Tibial artery (tissue), 4 donors: ENCODE data around the gene FOXG1.

Source experiments
- DNase-seq, 2 donors: peaks; one replicate each; pipeline ENCODE4 v3.0.0-alpha.2; 2019
- H3K27ac ChIP-seq, 2 donors: fragments of 200-600 bp; sonication (generic) in 1 of 2; 1 replicate in 1 of 2; 2 replicates in 1 of 2; pipeline ENCODE4 v1.5.1; 2018 to 2019; ENCODE audit warnings: mild to moderate bottlenecking in 1 of 2
- H3K27me3 ChIP-seq, 2 donors: fragments of 200-600 bp; sonication (generic) in 1 of 2; one replicate each; pipeline versions ENCODE4 v1.5.1 to v1.6.0; 2016 to 2019
- H3K36me3 ChIP-seq, 3 donors: fragments of 200-600 bp; sonication (generic) in 2 of 3; one replicate each; pipeline ENCODE4 v1.5.1; 2016 to 2019; ENCODE audit warnings: mild to moderate bottlenecking in 2 of 3
- H3K4me1 ChIP-seq, 4 donors: fragments of 200-600 bp; sonication (generic) in 2 of 4; 1 replicate in 3 of 4; 2 replicates in 1 of 4; pipeline ENCODE4 v1.5.1; 2016 to 2019
- H3K4me3 ChIP-seq, 2 donors: fragments of 200-600 bp; sonication (generic) in 1 of 2; 1 replicate in 1 of 2; 2 replicates in 1 of 2; pipeline ENCODE4 v1.5.1; 2018 to 2019; ENCODE audit warnings: mild to moderate bottlenecking in 2 of 2
- H3K9me3 ChIP-seq, 3 donors: fragments of 200-600 bp; sonication (generic) in 1 of 3; one replicate each; pipeline ENCODE4 v1.5.1; 2016 to 2019
- intact Hi-C: fragments of 100-400 bp; cut with DNase I; formaldehyde crosslinking; loops from one replicate; pipeline ENCODE4 v1.15.0; 2023; ENCODE audit warnings: low total_unique reads
- TF ChIP-seq, protein P1 (sequence below), 2 experiments: fragments of 200-600 bp in 1 of 2; fragments of 450-650 bp in 1 of 2; IDR thresholded peaks; one replicate each; pipeline ENCODE4 v1.5.1; 2017 to 2019; ENCODE audit warnings: antibody characterized with exemption in 2 of 2, mild to moderate bottlenecking in 1 of 2, moderate library complexity in 1 of 2

FOXG1 gene

DNA sequence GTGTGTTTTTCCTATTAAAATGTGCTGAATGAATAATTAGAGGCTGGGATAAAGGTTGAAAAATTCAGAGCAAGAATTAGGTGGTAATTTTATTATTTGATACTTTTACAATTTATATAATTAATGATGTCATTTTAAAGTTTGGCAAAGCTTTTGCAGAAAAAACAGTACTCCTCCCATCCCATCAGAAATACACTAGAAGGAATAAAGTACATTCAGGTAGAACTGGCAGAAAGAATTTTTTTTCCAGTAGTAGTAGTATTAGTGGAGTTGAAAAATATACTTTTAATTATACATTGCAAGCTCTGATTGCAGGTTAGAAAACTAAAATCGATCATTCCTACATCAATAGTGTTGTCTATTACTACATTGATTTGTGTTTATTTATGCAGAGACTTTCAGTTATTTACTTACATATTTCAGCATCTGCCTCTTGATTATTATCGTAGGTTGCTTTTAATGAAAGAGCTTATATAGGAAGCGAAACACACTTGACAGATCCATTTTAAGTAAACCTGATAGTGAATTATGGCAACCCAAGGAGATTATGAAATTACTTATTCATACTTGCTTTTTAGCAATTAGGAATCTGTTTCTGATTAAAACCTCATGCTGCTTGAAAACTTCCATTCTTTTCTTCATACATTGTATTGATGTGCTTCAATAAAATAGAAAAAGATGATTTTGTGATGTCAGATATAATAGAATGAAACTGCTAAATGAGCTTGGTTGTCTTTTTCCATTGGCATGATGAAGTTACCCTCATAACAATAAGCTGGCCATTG, 10.1 kb downstream of the FOXG1 start:
- peaks cover 0 to 83% of the 10 kb centered on the region in 2 donors for H3K27me3 ChIP-seq
- H3K9me3 ChIP-seq: no peaks in the 10 kb centered on the region
- intact Hi-C loops: no loop called here
- H3K27ac ChIP-seq: no peak overlapping the region
- no peak for DNase-seq
- H3K4me3 ChIP-seq: no peak overlapping the region
- H3K4me1 ChIP-seq: peaks cover 0 to 13% (median 6%) of the 10 kb centered on the region in 4 donors
- no peaks in the 10 kb centered on the region for H3K36me3 ChIP-seq
- TF ChIP-seq, protein P1, sequence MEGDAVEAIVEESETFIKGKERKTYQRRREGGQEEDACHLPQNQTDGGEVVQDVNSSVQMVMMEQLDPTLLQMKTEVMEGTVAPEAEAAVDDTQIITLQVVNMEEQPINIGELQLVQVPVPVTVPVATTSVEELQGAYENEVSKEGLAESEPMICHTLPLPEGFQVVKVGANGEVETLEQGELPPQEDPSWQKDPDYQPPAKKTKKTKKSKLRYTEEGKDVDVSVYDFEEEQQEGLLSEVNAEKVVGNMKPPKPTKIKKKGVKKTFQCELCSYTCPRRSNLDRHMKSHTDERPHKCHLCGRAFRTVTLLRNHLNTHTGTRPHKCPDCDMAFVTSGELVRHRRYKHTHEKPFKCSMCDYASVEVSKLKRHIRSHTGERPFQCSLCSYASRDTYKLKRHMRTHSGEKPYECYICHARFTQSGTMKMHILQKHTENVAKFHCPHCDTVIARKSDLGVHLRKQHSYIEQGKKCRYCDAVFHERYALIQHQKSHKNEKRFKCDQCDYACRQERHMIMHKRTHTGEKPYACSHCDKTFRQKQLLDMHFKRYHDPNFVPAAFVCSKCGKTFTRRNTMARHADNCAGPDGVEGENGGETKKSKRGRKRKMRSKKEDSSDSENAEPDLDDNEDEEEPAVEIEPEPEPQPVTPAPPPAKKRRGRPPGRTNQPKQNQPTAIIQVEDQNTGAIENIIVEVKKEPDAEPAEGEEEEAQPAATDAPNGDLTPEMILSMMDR (IDR thresholded peaks at IDR 0.05): no peak

- H3K27ac ChIP-seq: no peak overlapping the region
- intact Hi-C loops: no loop called here
- peaks cover 0 to 85% of the 10 kb centered on the region in 2 donors for H3K27me3 ChIP-seq
- no peaks in the 10 kb centered on the region for H3K9me3 ChIP-seq
- TF ChIP-seq, protein P1 (IDR thresholded peaks at IDR 0.05): no peak
- H3K4me1 ChIP-seq: peaks cover 0 to 13% (median 6%) of the 10 kb centered on the region in 4 donors
- no peak overlapping the region for H3K4me3 ChIP-seq
- no peaks in the 10 kb centered on the region for H3K36me3 ChIP-seq
- no peak for DNase-seq
Measured at GRCh38 chr14:28777471-28778137, 11.0 kb downstream of the FOXG1 start.

DNA sequence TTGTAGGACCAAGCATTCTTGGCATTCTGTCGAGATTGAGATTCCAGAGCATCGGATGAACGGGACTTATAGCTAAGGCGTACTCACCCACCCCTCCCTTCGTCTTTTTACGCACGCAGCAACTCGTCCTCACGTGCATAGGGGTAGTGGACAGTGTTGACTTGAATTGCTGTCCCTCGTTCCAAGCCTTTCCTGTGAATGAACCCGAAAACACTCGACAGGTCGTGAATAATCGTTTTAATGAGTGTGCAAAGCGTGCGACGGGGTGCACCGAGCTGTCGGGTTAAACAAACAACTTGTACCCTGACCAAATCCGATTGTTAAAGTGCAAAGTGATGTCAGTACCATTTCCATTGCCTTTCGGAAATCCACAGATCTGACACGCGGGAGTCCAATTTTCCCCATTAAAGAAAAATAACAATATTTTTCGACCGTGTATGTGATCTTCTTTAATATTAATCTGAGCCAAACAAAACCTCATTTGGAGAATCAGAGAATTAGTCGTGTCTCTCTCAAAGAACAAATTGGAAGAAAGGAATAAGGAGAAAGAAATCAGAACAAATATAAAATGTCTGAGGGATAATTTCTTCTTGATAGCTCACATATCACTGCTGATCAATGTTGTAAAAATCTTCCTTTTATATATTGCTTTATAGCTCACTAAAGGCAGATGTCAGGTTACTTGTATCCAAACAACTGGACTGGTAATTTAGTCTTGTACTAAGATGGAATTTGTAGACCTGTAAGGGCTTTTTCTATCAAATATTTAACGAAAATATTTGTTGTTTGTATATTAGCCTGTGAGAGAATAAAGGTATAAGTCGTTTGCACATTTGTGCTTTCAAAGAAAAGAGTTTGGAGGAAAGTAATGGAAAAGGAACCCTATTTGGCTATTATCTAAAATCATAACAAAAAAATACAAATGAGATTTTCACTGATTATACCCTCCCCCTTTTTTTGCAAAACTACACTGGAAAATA, 11.8 kb downstream of the FOXG1 start:
- TF ChIP-seq, protein P1 (IDR thresholded peaks at IDR 0.05): no peak
- no peaks in the 10 kb centered on the region for H3K9me3 ChIP-seq
- peaks cover 0 to 10% (median 3%) of the 10 kb centered on the region in 4 donors for H3K4me1 ChIP-seq
- DNase-seq: no peak
- H3K27me3 ChIP-seq: peaks cover 0 to 83% of the 10 kb centered on the region in 2 donors
- H3K36me3 ChIP-seq: no peaks in the 10 kb centered on the region
- H3K27ac ChIP-seq: no peak overlapping the region
- H3K4me3 ChIP-seq: no peak overlapping the region
- intact Hi-C loops: no loop called here

DNA sequence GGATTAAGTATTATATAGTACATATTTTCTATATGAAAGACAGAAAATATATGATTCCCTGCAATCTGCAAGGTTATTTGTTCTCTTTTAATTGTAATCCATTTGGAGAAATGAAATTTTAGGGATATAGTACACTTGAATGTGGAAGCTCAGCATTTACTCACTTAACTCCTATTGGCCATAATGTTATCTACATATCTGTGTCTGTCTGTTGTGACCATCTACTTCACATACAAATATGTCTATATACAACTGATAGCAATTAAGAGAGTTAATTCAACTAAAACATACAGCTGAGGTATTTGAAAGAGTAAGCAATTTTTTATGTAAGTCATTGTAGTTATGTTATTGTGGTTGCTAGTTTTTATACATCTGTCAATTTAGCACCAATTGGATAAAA, 12.9 kb downstream of the FOXG1 start:
- DNase-seq: no peak
- Histone ChIP-seq H3K36me3 (no peaks in the 10 kb centered on the region), H3K4me1 (peaks cover 0 to 5% (median under 1%) of the 10 kb centered on the region in 4 donors), H3K9me3 (no peaks in the 10 kb centered on the region), H3K27me3 (peaks cover 0 to 83% of the 10 kb centered on the region in 2 donors), H3K4me3 (no peak overlapping the region), H3K27ac (no peak overlapping the region)
- intact Hi-C loops: no loop called here
- TF ChIP-seq, protein P1 (IDR thresholded peaks at IDR 0.05): no peak
